CD4-positive, alpha-beta T cell treated with Interleukin-10 for 1 hour (primary cell): ENCODE results near the gene TM7SF3.
"Not testable (repeated sequence)": the region's sequence is repeated elsewhere in the genome, so short reads cannot be mapped to it uniquely, and the experiment has no call there.

Experiments
- DNase-seq: peaks from one replicate; pipeline ENCODE4 v3.0.0-alpha.2; 2020

TM7SF3 gene, protein sequence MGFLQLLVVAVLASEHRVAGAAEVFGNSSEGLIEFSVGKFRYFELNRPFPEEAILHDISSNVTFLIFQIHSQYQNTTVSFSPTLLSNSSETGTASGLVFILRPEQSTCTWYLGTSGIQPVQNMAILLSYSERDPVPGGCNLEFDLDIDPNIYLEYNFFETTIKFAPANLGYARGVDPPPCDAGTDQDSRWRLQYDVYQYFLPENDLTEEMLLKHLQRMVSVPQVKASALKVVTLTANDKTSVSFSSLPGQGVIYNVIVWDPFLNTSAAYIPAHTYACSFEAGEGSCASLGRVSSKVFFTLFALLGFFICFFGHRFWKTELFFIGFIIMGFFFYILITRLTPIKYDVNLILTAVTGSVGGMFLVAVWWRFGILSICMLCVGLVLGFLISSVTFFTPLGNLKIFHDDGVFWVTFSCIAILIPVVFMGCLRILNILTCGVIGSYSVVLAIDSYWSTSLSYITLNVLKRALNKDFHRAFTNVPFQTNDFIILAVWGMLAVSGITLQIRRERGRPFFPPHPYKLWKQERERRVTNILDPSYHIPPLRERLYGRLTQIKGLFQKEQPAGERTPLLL

GRCh38 chr12:27014085-27014858, at the start of gene TM7SF3:
TSS of gene TM7SF3 (minus strand) at chr12:27014384. CDS start at chr12:27014168, 216 bp downstream.
- DNase-seq: peak; percentile 96

DNA sequence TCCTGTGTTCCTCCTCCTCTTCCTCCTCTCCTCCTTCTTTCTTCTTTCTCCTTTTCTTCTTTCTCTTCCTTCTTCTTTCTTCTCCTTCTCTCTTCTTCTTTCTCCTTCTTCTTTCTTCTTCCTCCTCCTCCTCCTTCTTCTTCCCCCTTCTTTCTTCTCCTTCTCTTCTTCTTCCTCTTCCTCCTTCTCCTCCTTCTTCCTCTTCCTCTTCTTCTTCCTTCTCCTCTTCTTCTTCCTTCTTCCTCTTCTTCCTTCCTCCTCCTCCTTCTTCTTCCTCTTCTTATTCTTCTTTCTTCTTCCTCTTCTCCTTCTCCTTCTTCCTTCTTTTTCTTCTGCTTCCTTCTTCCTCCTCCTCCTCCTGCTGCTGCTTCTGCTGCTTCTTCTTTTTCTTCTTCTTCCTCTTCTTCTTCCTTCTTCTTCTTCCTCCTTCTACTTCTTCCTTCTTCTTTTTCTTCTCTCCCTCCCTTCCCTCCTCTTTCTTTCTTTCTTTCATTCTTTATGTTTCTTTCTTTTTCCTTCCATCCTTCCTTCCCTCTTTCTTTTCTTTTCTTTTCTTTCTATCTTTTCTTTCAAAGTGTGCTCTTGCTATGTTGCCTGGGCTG, 49.2 kb upstream of the TM7SF3 start:
- DNase-seq: no peak

DNA sequence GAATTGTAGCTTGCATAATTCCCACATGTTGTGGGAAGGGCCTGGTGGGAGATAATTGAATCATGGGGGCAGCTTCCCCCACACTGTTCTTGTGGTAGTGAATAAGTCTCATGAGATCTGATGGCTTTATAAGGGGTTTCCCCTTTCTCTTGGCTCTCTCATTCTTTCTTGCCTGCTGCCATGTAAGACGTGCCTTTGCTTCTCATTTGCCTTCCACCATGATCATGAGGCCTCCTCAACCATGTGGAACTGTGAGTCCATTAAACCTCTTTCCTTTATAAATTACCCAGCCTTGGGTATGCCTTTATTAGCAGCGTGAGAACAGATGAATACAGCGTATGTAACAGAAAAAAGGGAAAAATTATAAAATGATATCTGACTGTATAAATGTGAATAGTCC, 47.1 kb upstream of the TM7SF3 start:
- DNase-seq: no peak

DNA sequence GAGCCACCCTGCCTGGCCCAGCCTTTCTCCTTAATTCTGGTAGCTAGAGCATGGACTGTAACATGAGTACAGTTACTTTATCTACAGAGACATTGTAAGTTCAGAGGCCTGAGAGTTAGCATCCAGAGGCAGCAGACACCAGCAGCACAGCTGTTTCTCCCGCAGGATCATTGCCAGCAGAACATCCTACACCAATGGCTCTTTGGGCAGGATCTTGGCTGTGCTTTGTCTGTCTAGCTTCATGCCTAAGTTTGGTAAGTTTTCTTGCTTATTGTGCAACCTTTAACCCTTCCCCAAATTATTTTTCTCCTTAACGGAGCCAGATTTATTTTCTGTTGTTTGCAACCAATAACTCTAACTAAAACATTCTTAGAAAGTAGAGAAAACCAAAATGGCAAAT, 46.6 kb upstream of the TM7SF3 start:
- no peak for DNase-seq

DNA sequence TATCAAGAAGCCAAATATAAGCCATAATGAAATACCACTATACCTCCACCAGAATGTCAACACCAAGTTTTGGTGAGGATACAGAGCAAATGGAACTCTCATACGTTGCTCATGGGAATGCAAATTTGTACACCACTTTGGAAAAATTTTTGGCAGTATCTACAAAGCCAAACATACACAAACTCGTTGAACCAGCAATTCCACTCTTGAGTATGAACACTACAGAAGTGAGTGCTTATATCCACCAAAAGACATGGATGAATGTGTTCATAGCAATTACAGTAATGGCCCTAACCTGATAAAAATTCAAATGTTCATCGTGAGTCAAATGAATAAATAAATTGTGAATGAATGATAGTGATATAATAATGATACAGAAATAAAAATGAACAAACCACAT, 43.4 kb upstream of the TM7SF3 start:
- DNase-seq: no peak

GRCh38 chr12:27055966-27056365, 41.8 kb upstream of the TM7SF3 start:
- no peak for DNase-seq

- no peak for DNase-seq
Observed at GRCh38 chr12:27052742-27053141, 38.6 kb upstream of the TM7SF3 start.

DNA sequence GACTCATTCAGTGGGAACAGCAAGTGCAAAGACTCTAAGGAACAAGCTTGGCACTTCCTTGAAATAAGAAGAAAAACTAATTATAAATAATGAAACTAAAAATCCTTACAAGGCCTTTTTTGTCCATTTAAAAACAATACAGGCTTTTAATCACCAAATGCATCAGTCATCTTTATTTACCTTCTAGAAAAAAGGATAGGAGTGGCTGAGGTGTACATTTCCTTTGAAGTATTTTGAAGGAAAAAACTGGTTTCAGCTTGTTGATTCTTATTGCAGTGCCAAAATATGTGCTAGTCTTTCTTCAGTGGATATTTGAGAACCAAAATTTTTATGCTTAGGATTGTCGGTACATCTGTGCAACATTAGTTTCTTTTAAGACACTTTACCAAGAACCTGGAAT, 38.0 kb upstream of the TM7SF3 start:
- DNase-seq: no peak

GRCh38 chr12:27048822-27049752, 34.9 kb upstream of the TM7SF3 start:
- DNase-seq: no peak

- not testable (repeated sequence) for DNase-seq
Observed at GRCh38 chr12:27042018-27042417, 27.8 kb upstream of the TM7SF3 start.

- not testable (repeated sequence) for DNase-seq
Observed at GRCh38 chr12:27040637-27041036, 26.5 kb upstream of the TM7SF3 start.

DNA sequence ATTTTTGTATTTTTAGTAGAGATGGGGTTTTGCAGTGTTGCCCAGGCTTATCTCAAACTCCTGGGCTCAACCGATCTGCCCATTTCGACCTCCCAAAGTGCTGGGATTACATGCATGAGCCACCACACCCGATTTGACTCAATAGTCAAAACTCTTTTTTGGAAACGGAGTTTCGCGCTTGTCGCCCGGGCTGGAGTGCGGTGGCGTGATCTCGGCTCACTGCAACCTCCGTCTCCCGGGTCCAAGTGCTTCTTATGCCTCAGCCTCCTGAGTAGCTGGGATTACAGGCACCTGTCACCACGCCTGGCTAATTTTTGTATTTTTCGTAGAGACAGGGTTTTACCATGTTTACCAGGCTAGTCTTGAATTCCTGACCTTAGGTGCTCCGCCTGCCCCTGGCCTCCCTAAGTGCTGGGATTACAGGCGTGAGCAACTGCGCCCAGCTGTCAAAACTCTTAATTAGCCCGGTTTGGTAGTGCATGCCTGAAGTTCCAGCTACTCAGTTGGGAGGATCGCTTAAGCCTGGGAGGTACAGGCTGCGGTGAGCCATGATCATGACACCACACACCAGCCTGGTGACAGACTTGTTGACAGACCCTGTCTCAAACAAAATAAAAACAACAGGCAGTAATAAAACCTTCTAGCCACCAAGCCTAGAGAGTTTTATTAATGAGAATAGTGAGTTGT, 20.6 kb upstream of the TM7SF3 start:
- DNase-seq: no peak

DNA sequence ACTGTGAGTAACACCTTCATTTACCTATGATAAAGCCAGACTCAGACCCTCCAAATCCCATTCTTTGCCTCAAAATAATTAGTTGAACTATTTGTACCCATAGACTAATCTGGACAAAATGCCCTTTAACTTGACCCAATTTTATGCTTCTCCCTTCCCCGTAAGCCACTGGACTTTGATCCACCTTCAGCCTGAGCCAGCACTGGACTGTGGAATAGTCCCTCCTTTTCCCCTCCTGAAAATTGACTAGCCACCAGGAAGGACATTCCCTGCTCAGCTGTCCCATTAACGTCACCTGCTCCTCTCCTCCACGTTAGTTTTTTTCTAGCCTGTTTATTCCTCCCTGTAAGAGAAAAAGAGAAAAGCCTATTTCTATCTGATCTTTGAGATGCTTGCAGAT, 18.5 kb upstream of the TM7SF3 start:
- no peak for DNase-seq

DNA sequence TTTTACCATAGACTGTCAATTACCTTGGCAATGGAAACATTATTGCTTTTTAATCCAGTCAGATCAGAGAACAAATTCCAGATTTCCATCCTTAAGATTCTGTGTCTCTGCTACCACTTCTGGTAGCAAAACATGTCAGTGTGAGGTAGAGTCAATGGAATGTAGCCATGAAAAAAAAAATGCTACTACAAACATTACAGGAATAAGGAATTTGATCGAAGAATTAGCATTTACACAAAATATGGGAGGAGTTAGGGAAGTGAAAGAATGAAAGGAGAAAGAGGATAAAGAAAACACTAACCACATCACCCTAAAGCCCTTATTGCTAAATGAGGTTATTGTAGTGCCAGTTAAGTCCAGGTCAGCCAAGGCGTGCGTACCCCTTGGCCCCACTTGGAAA, 17.3 kb upstream of the TM7SF3 start:
- no peak for DNase-seq

DNA sequence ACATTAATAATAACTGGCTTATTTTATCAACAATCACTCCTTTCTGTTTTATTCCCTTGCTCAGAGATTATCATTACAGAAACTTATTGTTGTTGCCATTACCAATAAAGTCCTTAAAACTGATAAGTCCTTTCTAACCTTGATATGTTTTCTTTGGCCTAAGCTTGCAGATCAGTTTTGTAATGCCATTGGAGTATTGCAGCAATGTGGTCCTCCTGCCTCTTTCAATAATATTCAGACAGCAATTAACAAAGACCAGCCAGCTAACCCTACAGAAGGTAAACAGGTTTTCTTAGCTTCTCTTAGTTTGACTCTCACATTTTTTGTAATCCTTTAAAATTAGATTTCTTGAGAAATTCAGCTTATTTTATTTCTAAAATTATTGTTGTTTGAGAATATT, 12.1 kb upstream of the TM7SF3 start:
- DNase-seq: no peak

- DNase-seq: no peak
Observed at GRCh38 chr12:27025116-27025515, 10.9 kb upstream of the TM7SF3 start.

- no peak for DNase-seq
Observed at GRCh38 chr12:27024291-27024690, 10.1 kb upstream of the TM7SF3 start.

GRCh38 chr12:27020761-27021160, 6.6 kb upstream of the TM7SF3 start:
- no peak for DNase-seq

DNA sequence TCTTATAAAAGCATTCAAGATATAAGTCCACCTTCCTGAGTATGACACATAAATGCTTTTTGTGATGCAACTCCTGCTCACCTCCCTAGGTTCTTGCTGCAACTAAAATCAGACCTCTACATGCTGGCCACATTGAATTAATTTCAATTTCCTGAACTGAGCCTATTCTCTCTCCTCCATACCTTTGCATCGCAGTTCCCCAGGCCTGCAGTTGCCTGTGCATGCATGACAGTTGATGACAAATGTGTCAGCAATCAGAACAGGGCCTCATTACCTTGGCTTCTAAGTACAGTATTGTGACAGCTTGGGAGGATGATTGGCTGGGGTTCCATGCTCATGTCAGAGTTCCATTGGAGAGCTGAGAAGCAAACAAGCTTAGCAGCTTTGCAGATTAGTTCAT, 3.9 kb upstream of the TM7SF3 start:
- no peak for DNase-seq

GRCh38 chr12:27017163-27017823, 3.1 kb upstream of the TM7SF3 start:
- not testable (repeated sequence) for DNase-seq

DNA sequence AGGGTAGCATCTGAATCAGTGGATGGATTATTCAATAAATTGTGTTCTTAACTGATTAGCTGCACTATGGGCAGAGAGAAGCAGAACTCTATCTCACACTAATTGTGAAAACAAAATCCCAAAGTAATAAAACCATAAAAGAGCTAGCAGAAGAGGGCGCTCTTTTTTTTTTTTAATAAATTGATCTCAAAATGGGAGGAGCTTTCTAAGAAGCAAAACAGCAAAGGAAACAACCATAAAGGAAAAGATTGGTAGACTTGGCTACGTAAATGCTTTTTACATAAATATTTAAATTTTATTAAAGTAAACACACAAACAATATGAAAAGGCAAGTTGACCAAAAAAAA, 1.5 kb upstream of the TM7SF3 start:
- DNase-seq: peak; percentile 56
